GM12878 (cell line): Measurements from ENCODE around the gene MCF2L2. TPM values are rescaled to one million over a fixed set of nuclear protein-coding genes. Genes with fewer than 3 reads are reported as not detected.

Experiments used
- BCLAF1 ChIP-seq: fragments of 450-650 bp; IDR thresholded peaks from 2 replicates; pipeline ENCODE4 v1.6.1; 2017; ENCODE audit warnings: antibody characterized with exemption, mild to moderate bottlenecking, moderate library complexity
- CBX5 ChIP-seq: sonication (generic); IDR thresholded peaks from 2 replicates; pipeline ENCODE4 v1.6.1; 2016; ENCODE audit warnings: low read depth, moderate library complexity, mild to moderate bottlenecking, inconsistent platforms
- CEBPZ ChIP-seq: fragments of 150-350 bp; IDR thresholded peaks from 2 replicates; pipeline ENCODE4 v1.6.1; 2016; ENCODE audit warnings: low read depth, low read length
- HSF1 ChIP-seq: fragments of 150-350 bp; IDR thresholded peaks from 2 replicates; pipeline ENCODE4 v1.6.1; 2014; ENCODE audit warnings: mild to moderate bottlenecking, low read depth, low read length
- NR2C1 ChIP-seq: fragments of 450-650 bp; IDR thresholded peaks from 2 replicates; pipeline ENCODE4 v1.6.1; 2017; ENCODE audit warnings: antibody characterized with exemption, mild to moderate bottlenecking, moderate library complexity
- PBX3 ChIP-seq: IDR thresholded peaks from 2 replicates; pipeline ENCODE4 v1.6.1; 2011; ENCODE audit warnings: mild to moderate bottlenecking, low read depth, low read length, moderate library complexity; ENCODE audit not compliant: insufficient replicate concordance
- RFX5 ChIP-seq: IDR thresholded peaks from 2 replicates; pipeline ENCODE4 v1.6.1; 2011; ENCODE audit warnings: low read depth, low read length, improper control_type of control experiment
- SMARCA5 ChIP-seq: fragments of 450-650 bp; IDR thresholded peaks from 2 replicates; pipeline ENCODE4 v1.6.1; 2017; ENCODE audit warnings: mild to moderate bottlenecking
- YY1 ChIP-seq: IDR thresholded peaks from 2 replicates; pipeline ENCODE4 v1.6.1; 2011; ENCODE audit warnings: low read depth, mild to moderate bottlenecking, low read length
- ZNF687 ChIP-seq: fragments of 450-650 bp; IDR thresholded peaks from 2 replicates; pipeline ENCODE4 v1.6.1; 2017; ENCODE audit warnings: mild to moderate bottlenecking, moderate library complexity
- ZSCAN29 ChIP-seq: fragments of 450-650 bp; IDR thresholded peaks from 2 replicates; pipeline ENCODE4 v1.6.1; 2017; ENCODE audit warnings: mild to moderate bottlenecking, moderate library complexity
- polyA plus RNA-seq, 11 experiments: library from polyadenylated mRNA; depleted of rRNA in 4 of 11; unstranded in 6 of 11; stranded (reverse) in 5 of 11; fragments of >200 nt; fragmentation: Nextera tagmentation in 4 of 11; fragmentation: Illumina TruSeq in 1 of 11; extraction: Ambion mirVana in 4 of 11; extraction: Trizol in 1 of 11; gene quantifications; 1 replicate in 1 of 11; 2 replicates in 10 of 11; pipeline versions ENCODE4 v1.2.1 to v1.2.3, GENCODE V29; 2011 to 2016; ENCODE audit warnings: inconsistent platforms in 2 of 11, missing spikeins in 2 of 11, low read depth in 1 of 11
- total RNA-seq, 4 experiments: library from RNA; depleted of rRNA in 3 of 4; stranded (reverse); fragments of >200 nt in 3 of 4; fragmentation: Illumina TruSeq in 1 of 4; extraction: Trizol in 1 of 4; gene quantifications; 2 replicates each; pipeline versions ENCODE4 v1.2.1 to v1.2.3, GENCODE V29; 2013 to 2021

MCF2L2 gene
- total and polyA plus RNA-seq, 10 of the 15 experiments (the other 5 are each of a cell fraction or from before 2014, with no cell fraction given): 0.37 to 2.8 (median 1.4) TPM

GRCh38 chr3:183161552-183162336 lies 266.7 kb downstream of the MCF2L2 start (continued):
- TF ChIP-seq PBX3: no peak
- no peak for TF ChIP-seq RFX5
- no peak for TF ChIP-seq BCLAF1
- peak; percentile 90 for TF ChIP-seq ZNF687
- 0 out of 2 replicates have a peak, but pooled peaks have one; percentile 27 for TF ChIP-seq ZSCAN29
- no peak for TF ChIP-seq CEBPZ
- TF ChIP-seq HSF1: no peak
- TF ChIP-seq YY1: no peak
- TF ChIP-seq SMARCA5: peak; percentile 94
- peak; percentile 68; the same call in 1 of the 2 replicates for TF ChIP-seq CBX5
- no peak for TF ChIP-seq NR2C1
